Mesendoderm (in vitro differentiated cells): ENCODE results near the gene PLXNC1.

Source experiments
- DNase-seq: peaks from one replicate; pipeline ENCODE4 v3.0.0; 2013
- H2AK5ac ChIP-seq: 2 replicates; pipeline ENCODE4 v1.6.1; 2013; ENCODE audit warnings: low read length, inconsistent platforms
- H2BK120ac ChIP-seq: 2 replicates; pipeline ENCODE4 v1.6.1; 2013; ENCODE audit warnings: low read depth, mild to moderate bottlenecking, low read length, moderate library complexity, mixed read lengths
- H2BK15ac ChIP-seq: replicated peaks from 2 replicates; pipeline ENCODE4 v1.6.1; 2013; ENCODE audit warnings: low read depth, mild to moderate bottlenecking, moderate library complexity
- H2BK5ac ChIP-seq: 2 replicates; pipeline ENCODE4 v1.6.1; 2013; ENCODE audit warnings: low read length, inconsistent platforms
- H3K18ac ChIP-seq: 2 replicates; pipeline ENCODE4 v1.6.1; 2013; ENCODE audit warnings: mild to moderate bottlenecking, low read length, mixed read lengths
- H3K23ac ChIP-seq: one replicate; pipeline ENCODE4 v1.6.1; 2013; ENCODE audit warnings: low read length
- H3K27ac ChIP-seq: 2 replicates; pipeline ENCODE4 v1.5.1; 2013; ENCODE audit warnings: low read depth, mild to moderate bottlenecking, inconsistent platforms, low read length, moderate library complexity
- H3K27me3 ChIP-seq: 2 replicates; pipeline ENCODE4 v1.6.1; 2013; ENCODE audit warnings: low read length, control low read depth, mild to moderate bottlenecking, inconsistent platforms; ENCODE audit not compliant: insufficient read depth, poor library complexity
- H3K36me3 ChIP-seq: 2 replicates; pipeline ENCODE4 v1.6.1; 2013; ENCODE audit warnings: low read length, inconsistent platforms; ENCODE audit not compliant: control insufficient read depth, insufficient read depth
- H3K4ac ChIP-seq: one replicate; pipeline ENCODE4 v1.6.1; 2013; ENCODE audit warnings: low read depth, mild to moderate bottlenecking, low read length, moderate library complexity
- H3K4me1 ChIP-seq: 2 replicates; pipeline ENCODE4 v1.6.1; 2013; ENCODE audit warnings: low read depth, low read length, inconsistent platforms; ENCODE audit not compliant: control insufficient read depth
- H3K4me2 ChIP-seq: 2 replicates; pipeline ENCODE4 v1.6.1; 2013; ENCODE audit warnings: low read length
- H3K4me3 ChIP-seq: 2 replicates; pipeline ENCODE4 v1.5.1; 2013; ENCODE audit warnings: mild to moderate bottlenecking, low read length
- H3K56ac ChIP-seq: one replicate; pipeline ENCODE4 v1.6.1; 2013; ENCODE audit warnings: low read length
- H3K79me1 ChIP-seq: 2 replicates; pipeline ENCODE4 v1.6.1; 2013; ENCODE audit warnings: low read length, inconsistent platforms
- H3K79me2 ChIP-seq: 2 replicates; pipeline ENCODE4 v1.6.1; 2013; ENCODE audit warnings: mild to moderate bottlenecking, low read length; ENCODE audit not compliant: control insufficient read depth, insufficient read depth
- H3K9ac ChIP-seq: 2 replicates; pipeline ENCODE4 v1.6.1; 2013; ENCODE audit warnings: low read length, inconsistent platforms
- H4K5ac ChIP-seq: one replicate; pipeline ENCODE4 v1.6.1; 2013; ENCODE audit warnings: low read length
- H4K8ac ChIP-seq: one replicate; pipeline ENCODE4 v1.6.1; 2013; ENCODE audit warnings: low read depth, mild to moderate bottlenecking, control low read depth, low read length, moderate library complexity
- WGBS: extraction: QIAGEN DNeasy Blood & Tissue Kit; methylation state at CpG from one replicate; pipeline ENCODE4 v1.1.7; 2013; ENCODE audit warnings: low lambda C conversion rate, missing lambda C conversion rate; ENCODE audit not compliant: insufficient coverage; ENCODE audit errors: extremely low coverage; 5-methylcytosine and 5-hydroxymethylcytosine counted together

PLXNC1 gene

DNA sequence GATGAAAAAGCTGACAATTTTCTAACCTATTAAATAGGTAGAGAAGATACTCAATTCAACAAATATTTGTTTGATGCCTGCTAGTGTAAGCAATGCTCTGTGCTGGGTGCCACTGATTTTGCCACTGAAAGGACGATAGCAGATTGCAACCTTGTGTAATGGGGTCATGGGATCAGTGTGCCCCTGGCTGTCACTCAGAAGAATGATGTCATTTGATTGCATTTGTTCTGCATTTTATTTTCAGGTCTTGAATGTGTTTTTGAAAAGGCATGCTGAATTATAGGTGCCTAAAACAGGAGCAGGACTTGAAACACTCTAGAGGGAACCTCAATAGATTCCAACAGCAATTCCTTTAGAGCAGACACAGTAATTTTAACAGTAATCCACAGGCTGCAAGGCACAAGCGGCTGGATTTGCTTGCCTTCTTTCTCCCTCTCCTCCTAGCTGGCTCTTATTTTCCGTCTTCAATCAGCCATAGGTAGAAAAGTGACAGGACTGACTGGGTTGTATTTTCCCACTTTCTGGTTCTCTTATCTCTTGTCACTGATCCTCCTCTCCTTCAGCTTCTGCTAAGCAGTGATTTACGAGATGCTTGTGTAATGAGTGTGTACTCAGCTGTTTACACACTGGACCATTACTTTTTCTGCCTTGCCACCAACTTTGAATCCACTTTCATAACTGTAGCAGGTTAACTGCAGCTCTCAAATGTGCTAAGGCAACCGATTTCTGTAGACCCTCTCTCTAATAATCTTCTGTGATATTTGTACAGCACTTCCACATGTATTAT lies 4.1 kb downstream of the PLXNC1 start:
- no peak overlapping the region for H3K18ac ChIP-seq
- no peak overlapping the region for H2AK5ac ChIP-seq
- H4K5ac ChIP-seq: no peak overlapping the region
- DNase-seq: no peak
- H3K9ac ChIP-seq: no peak overlapping the region
- no peak overlapping the region for H2BK120ac ChIP-seq
- no CpG with 5 or more reads among the region's 5 CpGs for WGBS
- H3K27ac ChIP-seq: no peak overlapping the region
- no peak overlapping the region for H3K4ac ChIP-seq
- no peak overlapping the region for H3K4me3 ChIP-seq
- H2BK5ac ChIP-seq: no peak overlapping the region
- H3K4me2 ChIP-seq: no peak overlapping the region
- H3K4me1 ChIP-seq: no peaks in the 10 kb centered on the region
- H4K8ac ChIP-seq: no peak overlapping the region
- H3K27me3 ChIP-seq: peaks cover 18% of the 10 kb centered on the region
- H3K79me1 ChIP-seq: no peaks in the 10 kb centered on the region
- H3K79me2 ChIP-seq: no peaks in the 10 kb centered on the region
- no peak overlapping the region for H3K56ac ChIP-seq
- no peak overlapping the region for H3K23ac ChIP-seq
- H2BK15ac ChIP-seq: no peak overlapping the region
- no peaks in the 10 kb centered on the region for H3K36me3 ChIP-seq

DNA sequence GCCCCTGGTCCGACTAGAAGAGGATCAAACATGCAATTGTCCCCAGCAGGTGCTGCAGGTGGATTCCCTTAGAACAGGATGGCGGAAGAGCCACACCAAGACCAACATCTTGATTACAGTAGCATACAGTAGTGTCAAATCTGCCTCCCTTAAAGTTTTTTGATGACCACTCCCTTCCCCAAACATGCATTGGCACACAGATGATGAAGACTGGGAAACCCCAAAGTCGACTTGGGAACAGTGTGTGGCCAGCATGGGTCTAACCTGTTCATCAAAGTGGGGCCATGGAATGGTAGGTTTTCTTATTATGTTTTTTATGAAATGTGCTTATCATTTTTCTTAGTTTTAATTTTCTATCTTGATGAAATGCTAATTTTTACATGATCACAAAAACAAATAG lies 8.8 kb downstream of the PLXNC1 start:
- Histone ChIP-seq H3K4me2 (no peak overlapping the region), H4K5ac (no peak overlapping the region), H3K79me1 (no peaks in the 10 kb centered on the region), H4K8ac (no peak overlapping the region), H2BK120ac (no peak overlapping the region), H3K4ac (no peak overlapping the region), H3K27ac (no peak overlapping the region), H3K23ac (no peak overlapping the region), H3K18ac (no peak overlapping the region), H3K9ac (no peak overlapping the region), H3K4me3 (no peak overlapping the region), H3K56ac (no peak overlapping the region), H3K36me3 (no peaks in the 10 kb centered on the region), H3K4me1 (no peaks in the 10 kb centered on the region), H3K79me2 (no peaks in the 10 kb centered on the region), H2AK5ac (no peak overlapping the region), H3K27me3 (no peaks in the 10 kb centered on the region), H2BK5ac (no peak overlapping the region), H2BK15ac (no peak overlapping the region)
- DNase-seq: no peak
- WGBS: no CpG with 5 or more reads among the region's 3 CpGs

- no peak overlapping the region for H4K8ac ChIP-seq
- no peaks in the 10 kb centered on the region for H3K4me1 ChIP-seq
- no CpG with 5 or more reads among the region's 6 CpGs for WGBS
- H3K4me3 ChIP-seq: no peak overlapping the region
- H3K36me3 ChIP-seq: no peaks in the 10 kb centered on the region
- no peak overlapping the region for H2AK5ac ChIP-seq
- no peak for DNase-seq
- H2BK120ac ChIP-seq: no peak overlapping the region
- H3K4ac ChIP-seq: no peak overlapping the region
- H2BK15ac ChIP-seq: no peak overlapping the region
- H3K56ac ChIP-seq: no peak overlapping the region
- no peak overlapping the region for H3K18ac ChIP-seq
- H2BK5ac ChIP-seq: no peak overlapping the region
- no peaks in the 10 kb centered on the region for H3K27me3 ChIP-seq
- H4K5ac ChIP-seq: no peak overlapping the region
- H3K79me2 ChIP-seq: no peaks in the 10 kb centered on the region
- H3K9ac ChIP-seq: no peak overlapping the region
- no peak overlapping the region for H3K27ac ChIP-seq
- H3K79me1 ChIP-seq: no peaks in the 10 kb centered on the region
- H3K4me2 ChIP-seq: no peak overlapping the region
- no peak overlapping the region for H3K23ac ChIP-seq
Measured at GRCh38 chr12:94157981-94158411, 9.6 kb downstream of the PLXNC1 start.

DNA sequence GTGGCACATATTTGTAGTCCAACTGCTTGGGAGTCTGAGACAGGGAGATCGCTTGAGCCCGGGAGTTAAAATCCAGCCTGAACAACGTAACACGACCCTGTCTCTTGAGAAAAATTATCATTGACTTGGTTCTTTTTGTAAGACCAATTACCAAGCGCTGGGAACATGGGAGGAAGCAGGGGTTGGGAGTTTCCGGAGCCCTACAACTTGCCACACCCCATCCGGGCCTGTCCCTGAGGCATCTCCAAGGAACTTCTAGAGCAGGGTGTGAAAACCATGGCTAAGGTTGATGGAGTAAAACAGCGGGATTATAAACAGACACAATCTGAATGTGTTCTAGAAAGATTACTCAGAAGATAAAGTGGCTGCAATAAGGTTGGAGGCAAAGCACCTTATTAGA lies 10.3 kb downstream of the PLXNC1 start:
- Histone ChIP-seq H3K79me2 (no peaks in the 10 kb centered on the region), H2BK15ac (no peak overlapping the region), H3K27me3 (no peaks in the 10 kb centered on the region), H3K9ac (no peak overlapping the region), H3K56ac (no peak overlapping the region), H3K18ac (no peak overlapping the region), H3K4ac (no peak overlapping the region), H2BK5ac (no peak overlapping the region), H3K23ac (no peak overlapping the region), H3K36me3 (no peaks in the 10 kb centered on the region), H3K4me3 (no peak overlapping the region), H2BK120ac (no peak overlapping the region), H3K27ac (no peak overlapping the region), H3K79me1 (no peaks in the 10 kb centered on the region), H3K4me2 (no peak overlapping the region), H2AK5ac (no peak overlapping the region), H4K5ac (no peak overlapping the region), H4K8ac (no peak overlapping the region), H3K4me1 (no peaks in the 10 kb centered on the region)
- DNase-seq: no peak
- no CpG with 5 or more reads among the region's 8 CpGs for WGBS

DNA sequence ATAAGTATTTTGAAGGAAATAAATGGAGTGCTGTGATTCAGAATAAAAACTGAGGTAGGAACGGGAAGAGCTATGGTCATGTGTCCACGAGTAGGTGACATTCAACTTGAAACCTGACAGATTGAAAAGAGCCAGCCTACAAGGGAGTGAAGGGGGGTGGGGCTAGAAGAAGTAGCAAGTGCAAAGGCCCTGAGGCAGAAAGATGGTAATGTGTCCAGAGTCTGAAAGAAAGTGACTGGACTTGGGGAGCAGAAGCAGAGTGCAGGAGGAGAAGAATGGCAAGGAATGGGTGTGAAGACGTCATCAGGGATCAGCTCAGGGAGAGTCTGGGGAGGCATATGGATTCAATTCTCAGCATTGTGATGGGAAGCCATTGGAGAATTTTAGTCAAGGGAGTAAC lies 13.7 kb downstream of the PLXNC1 start:
- no peak overlapping the region for H2BK15ac ChIP-seq
- H3K4me1 ChIP-seq: no peaks in the 10 kb centered on the region
- no peaks in the 10 kb centered on the region for H3K79me2 ChIP-seq
- H3K9ac ChIP-seq: no peak overlapping the region
- no peak overlapping the region for H3K4ac ChIP-seq
- H4K8ac ChIP-seq: no peak overlapping the region
- no peak overlapping the region for H3K4me3 ChIP-seq
- H3K27me3 ChIP-seq: no peaks in the 10 kb centered on the region
- 100% methylated on average over 1 of the region's 3 CpGs for WGBS
- no peaks in the 10 kb centered on the region for H3K79me1 ChIP-seq
- H3K27ac ChIP-seq: no peak overlapping the region
- no peak overlapping the region for H3K4me2 ChIP-seq
- H3K18ac ChIP-seq: no peak overlapping the region
- no peak overlapping the region for H4K5ac ChIP-seq
- no peak for DNase-seq
- H3K36me3 ChIP-seq: no peaks in the 10 kb centered on the region
- H3K56ac ChIP-seq: no peak overlapping the region
- no peak overlapping the region for H2BK120ac ChIP-seq
- no peak overlapping the region for H2BK5ac ChIP-seq
- no peak overlapping the region for H3K23ac ChIP-seq
- H2AK5ac ChIP-seq: no peak overlapping the region

- no peaks in the 10 kb centered on the region for H3K36me3 ChIP-seq
- no peak overlapping the region for H2BK5ac ChIP-seq
- WGBS: no CpG with 5 or more reads among the region's 2 CpGs
- H3K9ac ChIP-seq: no peak overlapping the region
- H3K4me2 ChIP-seq: no peak overlapping the region
- H2BK15ac ChIP-seq: no peak overlapping the region
- no peaks in the 10 kb centered on the region for H3K79me2 ChIP-seq
- H3K4me1 ChIP-seq: no peaks in the 10 kb centered on the region
- H2BK120ac ChIP-seq: no peak overlapping the region
- no peak overlapping the region for H3K27ac ChIP-seq
- no peak overlapping the region for H3K4me3 ChIP-seq
- H3K79me1 ChIP-seq: no peaks in the 10 kb centered on the region
- no peak overlapping the region for H4K8ac ChIP-seq
- no peak for DNase-seq
- no peak overlapping the region for H3K56ac ChIP-seq
- H4K5ac ChIP-seq: no peak overlapping the region
- H3K4ac ChIP-seq: no peak overlapping the region
- no peak overlapping the region for H2AK5ac ChIP-seq
- no peak overlapping the region for H3K18ac ChIP-seq
- no peak overlapping the region for H3K23ac ChIP-seq
- no peaks in the 10 kb centered on the region for H3K27me3 ChIP-seq
Measured at GRCh38 chr12:94163850-94164249, 15.5 kb downstream of the PLXNC1 start.
